ENCODE measurements around the gene LPO.
A peak's percentile ranks its signal among the peaks of the same experiment; 100 is the strongest.

LPO gene

DNA sequence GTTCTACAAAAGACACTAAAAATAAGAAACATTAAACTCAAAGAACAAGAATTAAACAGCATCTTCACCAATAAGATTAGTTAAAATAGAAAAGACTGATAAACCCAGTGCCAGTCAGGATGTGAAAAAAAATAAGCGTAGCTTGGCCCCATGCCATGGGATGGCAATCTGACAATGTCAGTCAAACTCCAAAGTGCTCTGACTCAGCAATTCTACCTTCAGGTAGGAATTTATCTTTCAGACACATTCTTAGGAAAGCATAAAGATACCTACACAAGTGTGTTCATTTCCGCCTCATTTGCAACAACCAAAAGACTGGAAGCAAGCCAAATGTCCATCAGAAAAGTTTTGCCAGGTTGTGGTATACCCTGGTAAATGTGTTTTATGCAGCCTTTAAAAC is 51.5 kb downstream of the LPO start:
- ATAC-seq (ENCODE audit: insufficient read depth, low read depth) (no peak), DNase-seq (no peak)
- Histone ChIP-seq H3K9me3 (ENCODE audit: insufficient read depth, low read length, severe bottlenecking) (no peaks in the 10 kb centered on the region), H3K27ac (ENCODE audit: low read length) (no peak overlapping the region), H3K4me1 (ENCODE audit: insufficient read depth, low read length) (peaks cover 7% of the 10 kb centered on the region), H2AFZ (ENCODE audit: low read depth, low read length) (no peak overlapping the region), H3K4me3 (ENCODE audit: low read depth in 1 of 2, low read length in 2 of 2) (no peak overlapping the region), H3K9ac (ENCODE audit: low read depth, low read length) (no peak overlapping the region), H3K27me3 (ENCODE audit: insufficient read depth, low read length, poor library complexity) (peaks cover 14% of the 10 kb centered on the region), H3K4me2 (ENCODE audit: insufficient read depth, low read length) (no peak overlapping the region), H3K36me3 (ENCODE audit: insufficient read depth, low read length) (no peaks in the 10 kb centered on the region), H3K79me2 (ENCODE audit: insufficient read depth, low read length) (no peaks in the 10 kb centered on the region), H4K20me1 (ENCODE audit: insufficient read depth, low read length) (no peaks in the 10 kb centered on the region)
- no peak for TF ChIP-seq CTCF (IDR thresholded peaks at IDR 0.05; ENCODE audit: borderline replicate concordance, extremely low read depth, low read length, poor library complexity, severe bottlenecking)
- TF ChIP-seq EZH2 (IDR thresholded peaks at IDR 0.05; ENCODE audit: borderline replicate concordance, low read depth, low read length, severe bottlenecking): no peak

GRCh38 chr17:58291246-58291645 is 52.9 kb downstream of the LPO start:
- DNase-seq: no peak
- Histone ChIP-seq H3K4me2 (ENCODE audit: insufficient read depth, low read length) (no peak overlapping the region), H3K9me3 (ENCODE audit: insufficient read depth, low read length, severe bottlenecking) (no peaks in the 10 kb centered on the region), H3K36me3 (ENCODE audit: insufficient read depth, low read length) (no peaks in the 10 kb centered on the region), H2AFZ (ENCODE audit: low read depth, low read length) (no peak overlapping the region), H3K79me2 (ENCODE audit: insufficient read depth, low read length) (no peaks in the 10 kb centered on the region), H3K9ac (ENCODE audit: low read depth, low read length) (no peak overlapping the region), H3K27me3 (ENCODE audit: insufficient read depth, low read length, poor library complexity) (peaks cover 14% of the 10 kb centered on the region), H3K27ac (ENCODE audit: low read length) (no peak overlapping the region), H3K4me1 (ENCODE audit: insufficient read depth, low read length) (no peaks in the 10 kb centered on the region), H3K4me3 (ENCODE audit: low read depth in 1 of 2, low read length in 2 of 2) (no peak overlapping the region), H4K20me1 (ENCODE audit: insufficient read depth, low read length) (no peaks in the 10 kb centered on the region)
- no peak for ATAC-seq (ENCODE audit: insufficient read depth, low read depth)
- no peak for TF ChIP-seq CTCF (IDR thresholded peaks at IDR 0.05; ENCODE audit: borderline replicate concordance, extremely low read depth, low read length, poor library complexity, severe bottlenecking)
- no peak for TF ChIP-seq EZH2 (IDR thresholded peaks at IDR 0.05; ENCODE audit: borderline replicate concordance, low read depth, low read length, severe bottlenecking)

DNA sequence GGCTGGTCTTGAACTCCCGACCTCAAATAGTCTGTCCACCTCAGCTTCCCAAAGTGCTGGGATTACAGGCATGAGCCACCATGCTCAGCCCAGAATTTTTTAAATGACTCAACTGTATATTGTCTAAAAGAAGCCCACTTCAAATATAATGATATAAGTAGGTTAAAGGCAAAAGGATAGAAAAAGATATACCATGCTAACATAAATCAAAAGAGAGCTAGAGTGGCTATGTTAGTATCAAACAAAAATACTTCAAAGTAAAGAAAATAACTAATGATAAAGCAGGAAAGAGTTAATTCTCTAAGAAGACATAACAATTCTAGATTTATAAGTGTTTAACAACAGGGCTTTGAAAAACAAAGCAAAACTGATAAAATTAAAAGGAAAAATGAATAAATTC is 55.6 kb downstream of the LPO start:
- Histone ChIP-seq H3K79me2 (ENCODE audit: insufficient read depth, low read length) (no peaks in the 10 kb centered on the region), H3K27ac (ENCODE audit: low read length) (no peak overlapping the region), H3K4me1 (ENCODE audit: insufficient read depth, low read length) (no peaks in the 10 kb centered on the region), H3K27me3 (ENCODE audit: insufficient read depth, low read length, poor library complexity) (peaks cover 14% of the 10 kb centered on the region), H3K4me3 (ENCODE audit: low read depth in 1 of 2, low read length in 2 of 2) (no peak overlapping the region), H2AFZ (ENCODE audit: low read depth, low read length) (no peak overlapping the region), H3K36me3 (ENCODE audit: insufficient read depth, low read length) (no peaks in the 10 kb centered on the region), H4K20me1 (ENCODE audit: insufficient read depth, low read length) (no peaks in the 10 kb centered on the region), H3K9ac (ENCODE audit: low read depth, low read length) (no peak overlapping the region), H3K9me3 (ENCODE audit: insufficient read depth, low read length, severe bottlenecking) (no peaks in the 10 kb centered on the region), H3K4me2 (ENCODE audit: insufficient read depth, low read length) (no peak overlapping the region)
- DNase-seq (no peak), ATAC-seq (ENCODE audit: insufficient read depth, low read depth) (no peak)
- TF ChIP-seq EZH2 (IDR thresholded peaks at IDR 0.05; ENCODE audit: borderline replicate concordance, low read depth, low read length, severe bottlenecking) (no peak), CTCF (IDR thresholded peaks at IDR 0.05; ENCODE audit: borderline replicate concordance, extremely low read depth, low read length, poor library complexity, severe bottlenecking) (no peak)

- Histone ChIP-seq H4K20me1 (ENCODE audit: insufficient read depth, low read length) (no peaks in the 10 kb centered on the region), H3K27ac (ENCODE audit: low read length) (no peak overlapping the region), H3K4me3 (ENCODE audit: low read depth in 1 of 2, low read length in 2 of 2) (no peak overlapping the region)
These were observed 62.0 kb downstream of the LPO start for GRCh38 chr17:58300336-58300735.

More at GRCh38 chr17:58300336-58300735, 62.0 kb downstream of the LPO start:
- DNase-seq: peak; percentile 4
- Histone ChIP-seq H3K27me3 (ENCODE audit: insufficient read depth, low read length, poor library complexity) (no peaks in the 10 kb centered on the region), H3K9me3 (ENCODE audit: insufficient read depth, low read length, severe bottlenecking) (no peaks in the 10 kb centered on the region), H3K36me3 (ENCODE audit: insufficient read depth, low read length) (no peaks in the 10 kb centered on the region), H3K9ac (ENCODE audit: low read depth, low read length) (no peak overlapping the region), H3K79me2 (ENCODE audit: insufficient read depth, low read length) (no peaks in the 10 kb centered on the region), H3K4me1 (ENCODE audit: insufficient read depth, low read length) (no peaks in the 10 kb centered on the region), H3K4me2 (ENCODE audit: insufficient read depth, low read length) (no peak overlapping the region), H2AFZ (ENCODE audit: low read depth, low read length) (no peak overlapping the region)
- TF ChIP-seq EZH2 (IDR thresholded peaks at IDR 0.05; ENCODE audit: borderline replicate concordance, low read depth, low read length, severe bottlenecking): no peak
- no peak for TF ChIP-seq CTCF (IDR thresholded peaks at IDR 0.05; ENCODE audit: borderline replicate concordance, extremely low read depth, low read length, poor library complexity, severe bottlenecking)
- ATAC-seq (ENCODE audit: insufficient read depth, low read depth): no peak; the same call in 2 of the 3 replicates
